GM19463 (cell line): ENCODE data around the gene FBXL2.
"Not testable (repeated sequence)": the region's sequence is repeated elsewhere in the genome, so short reads cannot be mapped to it uniquely, and the experiment has no call there.

ENCODE experiments used
- ATAC-seq: cut with Tn5 transposase; IDR thresholded peaks from one replicate; pipeline ENCODE4 v1.9.1; 2021; ENCODE audit warnings: mild to moderate bottlenecking, moderate library complexity; ENCODE audit not compliant: unreplicated experiment

FBXL2 gene

GRCh38 chr3:33315826-33316225, 38.6 kb downstream of the FBXL2 start:
- no peak for ATAC-seq

- ATAC-seq, result no peak
Measured at GRCh38 chr3:33317963-33318709, 40.9 kb downstream of the FBXL2 start.

GRCh38 chr3:33318710-33319380, 41.6 kb downstream of the FBXL2 start:
- ATAC-seq, result no peak

GRCh38 chr3:33322412-33322811, 45.2 kb downstream of the FBXL2 start:
- no peak for ATAC-seq

GRCh38 chr3:33331414-33331813, 54.2 kb downstream of the FBXL2 start:
- ATAC-seq, result no peak

- no peak for ATAC-seq
Measured at GRCh38 chr3:33334364-33334763, 57.1 kb downstream of the FBXL2 start.

GRCh38 chr3:33338936-33339465, 61.8 kb downstream of the FBXL2 start:
- not testable (repeated sequence) for ATAC-seq

GRCh38 chr3:33339758-33340157, 62.5 kb downstream of the FBXL2 start:
- ATAC-seq, result no peak

GRCh38 chr3:33355611-33356010, 78.4 kb downstream of the FBXL2 start:
- no peak for ATAC-seq

GRCh38 chr3:33358172-33358781, 81.0 kb downstream of the FBXL2 start:
- no peak for ATAC-seq

- ATAC-seq, result no peak
Measured at GRCh38 chr3:33360136-33360825, 83.0 kb downstream of the FBXL2 start.

GRCh38 chr3:33363113-33363800, 86.0 kb downstream of the FBXL2 start:
- no peak for ATAC-seq

GRCh38 chr3:33364060-33364459, 86.8 kb downstream of the FBXL2 start:
- no peak for ATAC-seq

- no peak for ATAC-seq
Measured at GRCh38 chr3:33364531-33365128, 87.4 kb downstream of the FBXL2 start.

GRCh38 chr3:33372218-33373081, 95.2 kb downstream of the FBXL2 start:
- no peak for ATAC-seq

GRCh38 chr3:33373082-33373437, 95.8 kb downstream of the FBXL2 start:
- ATAC-seq, result no peak

- ATAC-seq, result no peak
Measured at GRCh38 chr3:33377489-33377888, 100.2 kb downstream of the FBXL2 start.

GRCh38 chr3:33377931-33378330, 100.7 kb downstream of the FBXL2 start:
- ATAC-seq, result no peak

- ATAC-seq, result no peak
Measured at GRCh38 chr3:33380653-33381052, 103.4 kb downstream of the FBXL2 start.
